Fibroblast of lung (primary cell): ENCODE measurements around the gene KCTD20. TPM values are rescaled to one million over a fixed set of nuclear protein-coding genes. Genes with fewer than 3 reads are reported as not detected.
A peak's percentile ranks its signal among the peaks of the same experiment; 100 is the strongest.

Experiments used
- DNase-seq, 2 donors: peaks; one replicate each; pipeline versions ENCODE4 v3.0.0 to v3.0.0-alpha.2; 2010; ENCODE audit warnings: low read depth in 2 of 2
- H2AFZ ChIP-seq: 2 replicates; pipeline ENCODE4 v1.5.1; 2012; ENCODE audit warnings: low read length, control low read depth, inconsistent platforms
- H3K27ac ChIP-seq: 2 replicates; pipeline ENCODE4 v1.5.1; 2011; ENCODE audit warnings: low read length, control low read depth; ENCODE audit not compliant: insufficient read depth
- H3K27me3 ChIP-seq: 2 replicates; pipeline ENCODE4 v1.5.1; 2011; ENCODE audit warnings: mild to moderate bottlenecking, low read length; ENCODE audit not compliant: control insufficient read depth, insufficient read depth
- H3K36me3 ChIP-seq: 2 replicates; pipeline ENCODE4 v1.5.1; 2011; ENCODE audit warnings: low read length; ENCODE audit not compliant: control insufficient read depth, insufficient read depth
- H3K4me1 ChIP-seq: 2 replicates; pipeline ENCODE4 v1.5.1; 2011; ENCODE audit warnings: low read length; ENCODE audit not compliant: control insufficient read depth, insufficient read depth; ENCODE audit errors: extremely low read depth
- H3K4me2 ChIP-seq: 2 replicates; pipeline ENCODE4 v1.5.1; 2011; ENCODE audit warnings: low read length, control low read depth; ENCODE audit not compliant: insufficient read depth; ENCODE audit errors: extremely low read depth
- H3K4me3 ChIP-seq, 4 experiments: fragments of 200-600 bp in 1 of 4; sonication (generic) in 1 of 4; replicated peaks in 1 of 4; 2 replicates each; pipeline ENCODE4 v1.5.1; 2011 to 2016; ENCODE audit warnings: low read length in 4 of 4, low read depth in 3 of 4, mild to moderate bottlenecking in 3 of 4, control low read depth in 2 of 4, inconsistent platforms in 1 of 4, mixed read lengths in 1 of 4; ENCODE audit not compliant: insufficient read depth in 1 of 4; ENCODE audit errors: control extremely low read depth in 1 of 4
- H3K79me2 ChIP-seq: 2 replicates; pipeline ENCODE4 v1.5.1; 2012; ENCODE audit warnings: mild to moderate bottlenecking, low read length, inconsistent platforms; ENCODE audit not compliant: control insufficient read depth, insufficient read depth
- H3K9ac ChIP-seq: 2 replicates; pipeline ENCODE4 v1.5.1; 2011; ENCODE audit warnings: mild to moderate bottlenecking, low read length, control low read depth; ENCODE audit not compliant: insufficient read depth
- H3K9me3 ChIP-seq: 2 replicates; pipeline ENCODE4 v1.5.1; 2012; ENCODE audit warnings: low read depth, low read length; ENCODE audit not compliant: control insufficient read depth, insufficient read depth
- H4K20me1 ChIP-seq: 2 replicates; pipeline ENCODE4 v1.5.1; 2011; ENCODE audit warnings: low read length; ENCODE audit not compliant: control insufficient read depth, insufficient read depth; ENCODE audit errors: extremely low read depth
- CTCF ChIP-seq, 2 donors: IDR thresholded peaks in 1 of 2; conservative IDR thresholded peaks in 1 of 2; 1 replicate in 1 of 2; 2 replicates in 1 of 2; pipeline ENCODE4 v1.5.1; 2011 to 2012; ENCODE audit warnings: low read length in 2 of 2, control low read depth in 1 of 2, inconsistent platforms in 1 of 2, low read depth in 1 of 2, mild to moderate bottlenecking in 1 of 2
- EZH2 ChIP-seq: IDR thresholded peaks from 2 replicates; pipeline ENCODE4 v1.5.1; 2012; ENCODE audit warnings: low read length, control low read depth, mild to moderate bottlenecking; ENCODE audit errors: missing control alignments
- polyA plus RNA-seq, 2 donors: library from polyadenylated mRNA; depleted of rRNA in 1 of 2; stranded (reverse) in 1 of 2; unstranded in 1 of 2; fragments of >200 nt; gene quantifications; 2 replicates each; pipeline ENCODE4 v1.2.1, GENCODE V29; 2011 to 2012; ENCODE audit warnings: missing spikeins in 1 of 2
- total RNA-seq: library from RNA; depleted of rRNA; stranded (reverse); fragments of >200 nt; gene quantifications from 2 replicates; pipeline ENCODE4 v1.2.1, GENCODE V29; 2014

Gene KCTD20
- total and polyA plus RNA-seq, 2 donors (not counting 1 experiment from before 2014, with no cell fraction given), result 39.6 to 87.4 TPM

- H3K9ac ChIP-seq, result no peak overlapping the region
- no peaks in the 10 kb centered on the region for H3K27me3 ChIP-seq
- no peak overlapping the region for H3K4me3 ChIP-seq
- no peaks in the 10 kb centered on the region for H3K4me1 ChIP-seq
- no peaks in the 10 kb centered on the region for H3K79me2 ChIP-seq
- no peaks in the 10 kb centered on the region for H4K20me1 ChIP-seq
- H2AFZ ChIP-seq, result no peak overlapping the region
- H3K36me3 ChIP-seq, result no peaks in the 10 kb centered on the region
- DNase-seq, result peak in 1 of 2 donors; percentile 73
- TF ChIP-seq EZH2 (no peak), CTCF (conservative IDR thresholded peaks at IDR 0.05 in 1 of 2, IDR thresholded peaks at IDR 0.05 in 1 of 2; ENCODE audit: low read depth in 1 of 2, low read length in 2 of 2) (no peak)
- no peak overlapping the region for H3K4me2 ChIP-seq
- no peaks in the 10 kb centered on the region for H3K9me3 ChIP-seq
- H3K27ac ChIP-seq, result no peak overlapping the region
Observed at GRCh38 chr6:36414481-36414880, 28.3 kb upstream of the KCTD20 start.

- no peak overlapping the region for H3K9ac ChIP-seq
- H3K79me2 ChIP-seq, result no peaks in the 10 kb centered on the region
- H3K36me3 ChIP-seq, result no peaks in the 10 kb centered on the region
- TF ChIP-seq CTCF (conservative IDR thresholded peaks at IDR 0.05 in 1 of 2, IDR thresholded peaks at IDR 0.05 in 1 of 2; ENCODE audit: low read depth in 1 of 2, low read length in 2 of 2), result no peak
- no peak overlapping the region for H3K27ac ChIP-seq
- no peak overlapping the region for H3K4me3 ChIP-seq
- no peaks in the 10 kb centered on the region for H4K20me1 ChIP-seq
- no peak overlapping the region for H2AFZ ChIP-seq
- no peak for DNase-seq
- H3K4me2 ChIP-seq, result no peak overlapping the region
- no peaks in the 10 kb centered on the region for H3K27me3 ChIP-seq
- H3K9me3 ChIP-seq, result no peaks in the 10 kb centered on the region
- peaks cover 1% of the 10 kb centered on the region for H3K4me1 ChIP-seq
Observed at GRCh38 chr6:36418558-36418957, 24.2 kb upstream of the KCTD20 start.

GRCh38 chr6:36419310-36419709 lies 23.5 kb upstream of the KCTD20 start:
- Histone ChIP-seq H3K9ac (no peak overlapping the region), H2AFZ (no peak overlapping the region)
- no peak for TF ChIP-seq EZH2
- no peak for TF ChIP-seq CTCF (conservative IDR thresholded peaks at IDR 0.05 in 1 of 2, IDR thresholded peaks at IDR 0.05 in 1 of 2; ENCODE audit: low read depth in 1 of 2, low read length in 2 of 2)

More at GRCh38 chr6:36419310-36419709, 23.5 kb upstream of the KCTD20 start:
- Histone ChIP-seq H3K4me1 (peaks cover 3% of the 10 kb centered on the region), H3K27ac (no peak overlapping the region), H4K20me1 (no peaks in the 10 kb centered on the region), H3K79me2 (no peaks in the 10 kb centered on the region), H3K9me3 (no peaks in the 10 kb centered on the region), H3K27me3 (no peaks in the 10 kb centered on the region), H3K4me3 (no peak overlapping the region), H3K36me3 (no peaks in the 10 kb centered on the region), H3K4me2 (no peak overlapping the region)
- DNase-seq, result no peak
